Natural killer cell (primary cell): ENCODE data around the gene NTM. TPM values are rescaled to one million over a fixed set of nuclear protein-coding genes. Genes with fewer than 3 reads are reported as not detected.

ENCODE experiments used
- ATAC-seq, 3 donors: fragments of 150-1000 bp in 2 of 3; fragments of 200-7000 bp in 1 of 3; cut with Tn5 transposase; 1 replicate in 1 of 3; 2 replicates in 2 of 3; pipeline ENCODE4 v1.10.0; 2021; ENCODE audit warnings: mild to moderate bottlenecking in 2 of 3, moderate library complexity in 2 of 3
- DNase-seq, 2 donors: peaks; one replicate each; pipeline versions ENCODE4 v3.0.0 to v3.0.0-alpha.2; 2013 to 2021; ENCODE audit warnings: mixed read lengths in 1 of 2
- H3K27ac ChIP-seq: one replicate; pipeline ENCODE4 v1.5.1; 2013; ENCODE audit warnings: mild to moderate bottlenecking, low read length
- H3K27me3 ChIP-seq: one replicate; pipeline ENCODE4 v1.6.1; 2013; ENCODE audit warnings: low read length; ENCODE audit not compliant: control insufficient read depth, insufficient read depth
- H3K36me3 ChIP-seq: one replicate; pipeline ENCODE4 v1.6.1; 2013; ENCODE audit warnings: low read length; ENCODE audit not compliant: control insufficient read depth, insufficient read depth
- H3K4me1 ChIP-seq: one replicate; pipeline ENCODE4 v1.6.1; 2013; ENCODE audit warnings: low read length; ENCODE audit not compliant: control insufficient read depth, insufficient read depth
- H3K4me3 ChIP-seq: one replicate; pipeline ENCODE4 v1.5.1; 2013; ENCODE audit warnings: low read length
- H3K9me3 ChIP-seq: one replicate; pipeline ENCODE4 v1.6.1; 2013; ENCODE audit warnings: low read length; ENCODE audit not compliant: control insufficient read depth, insufficient read depth
- H3K27ac Mint-ChIP-seq, 2 donors: one replicate each; pipeline ENCODE4 v1.8.0; 2022; ENCODE audit warnings: mild to moderate bottlenecking in 2 of 2, mixed read lengths in 2 of 2, moderate library complexity in 1 of 2
- H3K27me3 Mint-ChIP-seq, 2 donors: one replicate each; pipeline ENCODE4 v1.8.0; 2022; ENCODE audit warnings: low read depth in 2 of 2, mixed read lengths in 2 of 2
- H3K36me3 Mint-ChIP-seq: one replicate; pipeline ENCODE4 v1.8.0; 2022; ENCODE audit warnings: mixed read lengths
- H3K4me1 Mint-ChIP-seq, 2 donors: one replicate each; pipeline ENCODE4 v1.8.0; 2022; ENCODE audit warnings: mixed read lengths in 2 of 2
- H3K4me3 Mint-ChIP-seq: one replicate; pipeline ENCODE4 v1.8.0; 2022; ENCODE audit warnings: mild to moderate bottlenecking, moderate library complexity, mixed read lengths
- H3K9me3 Mint-ChIP-seq, 2 donors: one replicate each; pipeline ENCODE4 v1.8.0; 2022; ENCODE audit warnings: mixed read lengths in 2 of 2
- CTCF ChIP-seq: fragments of 200-600 bp; IDR thresholded peaks from one replicate; pipeline ENCODE4 v1.8.0; 2022; ENCODE audit warnings: antibody characterized with exemption
- WGBS: methylation state at CpG from one replicate; pipeline ENCODE4 v1.1.7; 2013; ENCODE audit warnings: missing lambda C conversion rate; ENCODE audit not compliant: insufficient coverage; 5-methylcytosine and 5-hydroxymethylcytosine counted together
- intact Hi-C: fragments of 100-400 bp; cut with micrococcal nuclease; formaldehyde crosslinking; loops from one replicate; pipeline ENCODE4 v1.14.2; 2022
- total RNA-seq, 4 donors: library from RNA; stranded (reverse); fragments of 120-200 nt in 1 of 4; gene quantifications; one replicate each; pipeline versions ENCODE4 v1.2.3 to v1.2.4, GENCODE V29; 2013 to 2022

Gene NTM
- total RNA-seq, 3 donors from 2014 or later (not counting 1 experiment from before 2014, with no cell fraction given) = not detected

DNA sequence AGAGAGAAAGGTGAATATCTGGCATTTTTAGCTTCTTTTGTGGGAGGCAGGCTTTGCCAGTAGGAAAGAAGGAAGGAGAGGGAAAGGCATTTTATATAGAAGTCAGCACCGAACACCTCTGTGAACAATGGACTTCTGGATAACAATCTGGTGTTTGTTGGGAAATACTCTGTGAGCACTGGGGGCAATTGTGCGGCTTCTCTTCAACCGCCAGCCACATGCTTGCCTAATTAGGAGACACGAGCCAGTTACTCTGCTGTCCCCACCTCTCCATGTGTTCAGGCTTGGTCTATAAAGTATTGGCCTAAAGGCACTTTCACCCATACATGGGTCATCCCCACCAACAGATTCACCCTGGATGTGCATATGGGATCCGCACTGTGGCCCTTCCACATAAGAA, 523.6 kb downstream of the NTM start:
- Mint-ChIP-seq H3K27ac (no peak overlapping the region), H3K27me3 (no peaks in the 10 kb centered on the region), H3K36me3 (no peaks in the 10 kb centered on the region), H3K4me1 (no peaks in the 10 kb centered on the region), H3K9me3 (peaks cover 1 to 4% of the 10 kb centered on the region in 2 donors), H3K4me3 (no peak overlapping the region)
- H3K4me3 ChIP-seq = no peak overlapping the region
- intact Hi-C loops = no loop called here
- ATAC-seq = no peak
- H3K27ac ChIP-seq = no peak overlapping the region
- no peak for DNase-seq
- no peaks in the 10 kb centered on the region for H3K36me3 ChIP-seq
- no peaks in the 10 kb centered on the region for H3K9me3 ChIP-seq
- 94% methylated on average over 5 of the region's 5 CpGs for WGBS
- H3K27me3 ChIP-seq = no peaks in the 10 kb centered on the region
- no peak for TF ChIP-seq CTCF
- no peaks in the 10 kb centered on the region for H3K4me1 ChIP-seq

- H3K4me1 Mint-ChIP-seq = no peaks in the 10 kb centered on the region
- H3K36me3 Mint-ChIP-seq = no peaks in the 10 kb centered on the region
- ATAC-seq = no peak
- no peaks in the 10 kb centered on the region for H3K9me3 ChIP-seq
- no peak overlapping the region for H3K4me3 ChIP-seq
- H3K4me3 Mint-ChIP-seq = no peak overlapping the region
- no peaks in the 10 kb centered on the region for H3K4me1 ChIP-seq
- TF ChIP-seq CTCF = no peak
- no peak for DNase-seq
- H3K27ac Mint-ChIP-seq = no peak overlapping the region
- H3K9me3 Mint-ChIP-seq = peaks cover 3 to 4% of the 10 kb centered on the region in 2 donors
- no peaks in the 10 kb centered on the region for H3K27me3 Mint-ChIP-seq
- no peaks in the 10 kb centered on the region for H3K27me3 ChIP-seq
- H3K36me3 ChIP-seq = no peaks in the 10 kb centered on the region
- intact Hi-C loops = no loop called here
- no peak overlapping the region for H3K27ac ChIP-seq
- 78% methylated on average over 9 of the region's 10 CpGs for WGBS
These were observed 524.5 kb downstream of the NTM start for GRCh38 chr11:131894615-131895544.

GRCh38 chr11:131895865-131896264, 525.5 kb downstream of the NTM start:
- intact Hi-C loops = no loop called here
- TF ChIP-seq CTCF = no peak
- no peaks in the 10 kb centered on the region for H3K9me3 ChIP-seq
- WGBS = 79% methylated on average over 2 of the region's 2 CpGs
- Mint-ChIP-seq H3K4me3 (no peak overlapping the region), H3K27ac (no peak overlapping the region), H3K4me1 (no peaks in the 10 kb centered on the region), H3K27me3 (no peaks in the 10 kb centered on the region), H3K36me3 (no peaks in the 10 kb centered on the region), H3K9me3 (peaks cover 6 to 8% of the 10 kb centered on the region in 2 donors)
- ATAC-seq (no peak), DNase-seq (no peak)
- no peaks in the 10 kb centered on the region for H3K36me3 ChIP-seq
- no peak overlapping the region for H3K4me3 ChIP-seq
- no peaks in the 10 kb centered on the region for H3K4me1 ChIP-seq
- no peaks in the 10 kb centered on the region for H3K27me3 ChIP-seq
- H3K27ac ChIP-seq = no peak overlapping the region
